ENCODE data around the gene PACS2. TPM values are rescaled to one million over a fixed set of nuclear protein-coding genes. Genes with fewer than 3 reads are reported as not detected.

The PACS2 gene
- total RNA-seq, 2 donors from 2014 or later = 117 to 121 TPM

DNA sequence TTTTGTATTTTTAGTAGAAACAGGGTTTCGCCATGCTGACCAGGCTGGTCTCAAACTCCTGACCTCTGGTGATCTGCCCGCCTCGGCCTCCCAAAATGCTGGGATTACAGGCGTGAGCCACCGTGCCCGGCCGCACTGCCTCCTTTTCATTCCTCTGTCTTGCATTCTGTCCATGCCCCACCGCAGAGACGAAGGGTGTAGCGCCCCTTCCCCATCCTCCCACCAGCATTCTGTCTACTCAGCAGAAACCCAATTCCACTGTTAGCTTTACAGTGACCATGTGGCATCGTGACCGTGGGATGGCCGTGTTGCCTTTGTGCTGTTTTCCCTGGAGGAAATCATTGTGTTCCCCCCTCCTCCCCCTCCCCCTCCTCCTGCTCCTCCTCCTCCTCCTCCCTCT, 94.0 kb downstream of the PACS2 start:
- Histone ChIP-seq H3K27me3 (ENCODE audit: control insufficient read depth, insufficient read depth, low read length, poor library complexity, severe bottlenecking) (peaks cover 45% of the 10 kb centered on the region), H3K9me3 (ENCODE audit: control insufficient read depth, low read length) (peaks cover 11% of the 10 kb centered on the region), H3K9ac (ENCODE audit: extremely low read depth, low read length, poor library complexity, severe bottlenecking) (no peak overlapping the region), H3K4me1 (ENCODE audit: control insufficient read depth, insufficient read depth, low read length) (no peaks in the 10 kb centered on the region), H3K27ac (ENCODE audit: low read depth, low read length) (no peak overlapping the region), H3K36me3 (ENCODE audit: control insufficient read depth, insufficient read depth, low read length) (no peaks in the 10 kb centered on the region), H3K4me3 (ENCODE audit: low read length) (no peak overlapping the region)
- Mint-ChIP-seq H3K4me3 (no peak overlapping the region), H3K27ac (no peak overlapping the region), H3K9me3 (peaks cover 28% of the 10 kb centered on the region), H3K36me3 (ENCODE audit: low read depth) (no peaks in the 10 kb centered on the region), H3K4me1 (no peaks in the 10 kb centered on the region), H3K27me3 (ENCODE audit: insufficient read depth) (peaks cover 89% of the 10 kb centered on the region)
- DNase-seq = no peak
- 90 to 91% methylated on average over 13 of the region's 13 CpGs for WGBS, 2 experiments (ENCODE audit: insufficient coverage in 1 of 2, insufficient read length in 1 of 2)
- TF ChIP-seq, protein P1, sequence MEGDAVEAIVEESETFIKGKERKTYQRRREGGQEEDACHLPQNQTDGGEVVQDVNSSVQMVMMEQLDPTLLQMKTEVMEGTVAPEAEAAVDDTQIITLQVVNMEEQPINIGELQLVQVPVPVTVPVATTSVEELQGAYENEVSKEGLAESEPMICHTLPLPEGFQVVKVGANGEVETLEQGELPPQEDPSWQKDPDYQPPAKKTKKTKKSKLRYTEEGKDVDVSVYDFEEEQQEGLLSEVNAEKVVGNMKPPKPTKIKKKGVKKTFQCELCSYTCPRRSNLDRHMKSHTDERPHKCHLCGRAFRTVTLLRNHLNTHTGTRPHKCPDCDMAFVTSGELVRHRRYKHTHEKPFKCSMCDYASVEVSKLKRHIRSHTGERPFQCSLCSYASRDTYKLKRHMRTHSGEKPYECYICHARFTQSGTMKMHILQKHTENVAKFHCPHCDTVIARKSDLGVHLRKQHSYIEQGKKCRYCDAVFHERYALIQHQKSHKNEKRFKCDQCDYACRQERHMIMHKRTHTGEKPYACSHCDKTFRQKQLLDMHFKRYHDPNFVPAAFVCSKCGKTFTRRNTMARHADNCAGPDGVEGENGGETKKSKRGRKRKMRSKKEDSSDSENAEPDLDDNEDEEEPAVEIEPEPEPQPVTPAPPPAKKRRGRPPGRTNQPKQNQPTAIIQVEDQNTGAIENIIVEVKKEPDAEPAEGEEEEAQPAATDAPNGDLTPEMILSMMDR (conservative IDR thresholded peaks at IDR 0.05) = no peak

- Histone ChIP-seq H3K4me1 (ENCODE audit: control insufficient read depth, insufficient read depth, low read length) (no peaks in the 10 kb centered on the region), H3K27ac (ENCODE audit: low read depth, low read length) (no peak overlapping the region), H3K36me3 (ENCODE audit: control insufficient read depth, insufficient read depth, low read length) (no peaks in the 10 kb centered on the region), H3K9ac (ENCODE audit: extremely low read depth, low read length, poor library complexity, severe bottlenecking) (no peak overlapping the region), H3K27me3 (ENCODE audit: control insufficient read depth, insufficient read depth, low read length, poor library complexity, severe bottlenecking) (peaks cover 52% of the 10 kb centered on the region), H3K4me3 (ENCODE audit: low read length) (no peak overlapping the region), H3K9me3 (ENCODE audit: control insufficient read depth, low read length) (peaks cover 4% of the 10 kb centered on the region)
- H3K36me3 Mint-ChIP-seq (ENCODE audit: low read depth) = no peaks in the 10 kb centered on the region
- no peak overlapping the region for H3K4me3 Mint-ChIP-seq
- peaks cover 91% of the 10 kb centered on the region for H3K27me3 Mint-ChIP-seq (ENCODE audit: insufficient read depth)
- no peaks in the 10 kb centered on the region for H3K4me1 Mint-ChIP-seq
- peaks cover 21% of the 10 kb centered on the region for H3K9me3 Mint-ChIP-seq
- H3K27ac Mint-ChIP-seq = no peak overlapping the region
- WGBS, 2 experiments (ENCODE audit: insufficient coverage in 1 of 2, insufficient read length in 1 of 2) = 91% methylated on average over 2 to 3 of the region's 3 CpGs
- no peak for DNase-seq
- TF ChIP-seq, protein P1 (conservative IDR thresholded peaks at IDR 0.05) = no peak
These were observed 94.8 kb downstream of the PACS2 start for GRCh38 chr14:105409364-105409763.

- H3K27me3 Mint-ChIP-seq (ENCODE audit: insufficient read depth) = peaks cover 85% of the 10 kb centered on the region
These were observed 96.1 kb downstream of the PACS2 start for GRCh38 chr14:105410642-105411016.

More at GRCh38 chr14:105410642-105411016, 96.1 kb downstream of the PACS2 start:
- H3K27me3 ChIP-seq (ENCODE audit: control insufficient read depth, insufficient read depth, low read length, poor library complexity, severe bottlenecking) = peaks cover 55% of the 10 kb centered on the region
- no peaks in the 10 kb centered on the region for H3K9me3 ChIP-seq (ENCODE audit: control insufficient read depth, low read length)
- H3K4me3 Mint-ChIP-seq = peak overlapping the region; percentile 38
- no peak overlapping the region for H3K9ac ChIP-seq (ENCODE audit: extremely low read depth, low read length, poor library complexity, severe bottlenecking)
- no peaks in the 10 kb centered on the region for H3K4me1 ChIP-seq (ENCODE audit: control insufficient read depth, insufficient read depth, low read length)
- TF ChIP-seq, protein P1 (conservative IDR thresholded peaks at IDR 0.05) = no peak
- H3K4me1 Mint-ChIP-seq = peaks cover 1% of the 10 kb centered on the region
- no peaks in the 10 kb centered on the region for H3K36me3 Mint-ChIP-seq (ENCODE audit: low read depth)
- no peak overlapping the region for H3K27ac Mint-ChIP-seq
- peaks cover 9% of the 10 kb centered on the region for H3K9me3 Mint-ChIP-seq
- WGBS, 2 experiments (ENCODE audit: insufficient coverage in 1 of 2, insufficient read length in 1 of 2) = 63 to 67% methylated on average over 1 to 5 of the region's 5 CpGs
- peak overlapping the region; percentile 62 for H3K4me3 ChIP-seq (ENCODE audit: low read length)
- H3K36me3 ChIP-seq (ENCODE audit: control insufficient read depth, insufficient read depth, low read length) = no peaks in the 10 kb centered on the region
- H3K27ac ChIP-seq (ENCODE audit: low read depth, low read length) = no peak overlapping the region
- DNase-seq = no peak
